HepG2 (cell line): Measurements from ENCODE around the gene MYL3. TPM values are rescaled to one million over a fixed set of nuclear protein-coding genes. Genes with fewer than 3 reads are reported as not detected.

ENCODE experiments used
- ATAC-seq: fragments of 200-7000 bp; cut with Tn5 transposase; 3 replicates; pipeline ENCODE4 v1.9.1; 2020; ENCODE audit warnings: mild to moderate bottlenecking, moderate library complexity
- BruUV-seq: library from RNA; stranded (reverse); fragments of 400-500 nt; replicated peaks from 2 replicates; lab custom pipeline; 2021; lab: Mats Ljungman, UMichigan
- CTCF ChIA-PET: fragments of 300-600 bp; formaldehyde crosslinking; extraction: SDS; loops from one replicate; lab custom pipeline; 2021; ENCODE audit warnings: low total read pairs, inconsistent platforms, low intra/inter-chr PET ratio; lab: Yijun Ruan, JAX
- POLR2A ChIA-PET: fragments of 350-600 bp; sonication (Branson Sonifier 250); formaldehyde crosslinking; loops from one replicate; lab custom pipeline; 2020; ENCODE audit warnings: antibody characterized with exemption, inconsistent platforms; lab: Yijun Ruan, JAX
- DNase-seq: peaks from one replicate; pipeline ENCODE4 v3.0.0-alpha.2; 2015; ENCODE audit warnings: low spot score
- FAIRE-seq: peaks from 3 replicates; lab custom pipeline; 2011; peaks lifted over from hg19 to GRCh38; lab: Jason Lieb, UNC
- H2AFZ ChIP-seq: one replicate; pipeline ENCODE4 v1.6.1; 2011; ENCODE audit warnings: low read length, inconsistent platforms
- H3K27ac ChIP-seq: fragments of 300-600 bp; 3 replicates; pipeline ENCODE4 v1.8.0; 2011; ENCODE audit warnings: mixed run types, mild to moderate bottlenecking, mixed read lengths, low read length, inconsistent platforms; ENCODE audit not compliant: insufficient read depth; ENCODE audit errors: extremely low read length
- H3K27me3 ChIP-seq, 2 experiments: fragments of 200-600 bp in 1 of 2; 2 replicates in 1 of 2; 3 replicates in 1 of 2; pipeline versions ENCODE4 v1.6.0 to v1.8.0; 2011; ENCODE audit warnings: low read length in 2 of 2, mild to moderate bottlenecking in 2 of 2, moderate library complexity in 2 of 2, inconsistent platforms in 1 of 2; ENCODE audit not compliant: insufficient read depth in 2 of 2, control insufficient read depth in 1 of 2
- H3K36me3 ChIP-seq, 2 experiments: fragments of 200-600 bp in 1 of 2; replicated peaks in 1 of 2; 2 replicates in 1 of 2; 3 replicates in 1 of 2; pipeline versions ENCODE4 v1.5.1 to v1.8.0; 2011; ENCODE audit warnings: low read length in 2 of 2, inconsistent platforms in 1 of 2; ENCODE audit not compliant: insufficient read depth in 2 of 2, control insufficient read depth in 1 of 2
- H3K4me1 ChIP-seq: 2 replicates; pipeline ENCODE4 v1.5.1; 2012; ENCODE audit warnings: low read length, inconsistent platforms; ENCODE audit not compliant: insufficient read depth
- H3K4me2 ChIP-seq: 2 replicates; pipeline ENCODE4 v1.6.0; 2011; ENCODE audit warnings: low read depth, low read length, inconsistent platforms
- H3K4me3 ChIP-seq, 3 experiments: fragments of 200-600 bp in 1 of 3; sonication (generic), shearing (Covaris generic) in 1 of 3; replicated peaks in 1 of 3; 2 replicates each; pipeline ENCODE4 v1.5.1; 2011 to 2016; ENCODE audit warnings: low read length in 3 of 3, inconsistent platforms in 2 of 3, low read depth in 2 of 3, mild to moderate bottlenecking in 2 of 3, control low read depth in 1 of 3, mixed read lengths in 1 of 3; ENCODE audit not compliant: insufficient read depth in 1 of 3
- H3K79me2 ChIP-seq: one replicate; pipeline ENCODE4 v1.6.1; 2011; ENCODE audit warnings: low read length, inconsistent platforms; ENCODE audit not compliant: insufficient read depth
- H3K9ac ChIP-seq: 2 replicates; pipeline ENCODE4 v1.6.0; 2011; ENCODE audit warnings: mild to moderate bottlenecking, low read depth, low read length, inconsistent platforms; ENCODE audit not compliant: insufficient read depth
- H3K9me3 ChIP-seq: 2 replicates; pipeline ENCODE4 v1.5.1; 2012; ENCODE audit warnings: mild to moderate bottlenecking, low read length
- H4K20me1 ChIP-seq: 2 replicates; pipeline ENCODE4 v1.6.0; 2011; ENCODE audit warnings: inconsistent platforms, mild to moderate bottlenecking, low read length, moderate library complexity; ENCODE audit not compliant: insufficient read depth
- CAMTA2 ChIP-seq: sonication (generic); formaldehyde crosslinking; IDR thresholded peaks from 2 replicates; pipeline ENCODE4 v1.4.0; 2020; ENCODE audit warnings: mild to moderate bottlenecking, missing genetic modification reagents, borderline replicate concordance
- WGBS: methylation state at CpG from one replicate; pipeline ENCODE4 v1.1.6; 2017; ENCODE audit warnings: low lambda C conversion rate; 5-methylcytosine and 5-hydroxymethylcytosine counted together
- in situ Hi-C: cut with HindIII; loops from 2 replicates; pipeline ENCODE4 v1.10.0; 2017; ENCODE audit warnings: low pct_unique_long_range_greater_than_20kb; ENCODE audit not compliant: extremely low pct_ligation_motif_present
- intact Hi-C: fragments of 100-400 bp; cut with micrococcal nuclease; formaldehyde crosslinking; loops from one replicate; pipeline ENCODE4 v1.10.0; 2022; ENCODE audit not compliant: unreplicated experiment
- polyA plus RNA-seq, 8 experiments: library from polyadenylated mRNA; depleted of rRNA in 3 of 8; stranded (reverse) in 7 of 8; unstranded in 1 of 8; fragments of >200 nt; fragmentation: Illumina TruSeq in 4 of 8; extraction: Trizol in 4 of 8; gene quantifications; 2 replicates each; pipeline versions ENCODE4 v1.2.1 to v1.2.3, GENCODE V29; 2011 to 2016; ENCODE audit warnings: low read depth in 4 of 8, missing spikeins in 1 of 8, mixed read lengths in 1 of 8; ENCODE audit not compliant: insufficient read depth in 1 of 8
- total RNA-seq, 5 experiments: library from RNA; depleted of rRNA; stranded (reverse); fragments of >200 nt; fragmentation: Illumina TruSeq; extraction: Trizol; gene quantifications; 2 replicates each; pipeline ENCODE4 v1.2.3, GENCODE V29; 2016; ENCODE audit warnings: low read depth in 1 of 5
- TF ChIP-seq, protein P1 (sequence below): sonication (generic); formaldehyde crosslinking; IDR thresholded peaks from 2 replicates; pipeline ENCODE4 v1.5.1; 2020; ENCODE audit warnings: mild to moderate bottlenecking, missing genetic modification reagents, moderate library complexity

MYL3 gene
- total and polyA plus RNA-seq, 2 of the 13 experiments (the other 11 are each of a cell fraction or from before 2014, with no cell fraction given) = not detected

- ChIA-PET POLR2A (no interaction called here), CTCF (no interaction called here)
- ATAC-seq = no peak
- Histone ChIP-seq H2AFZ (no peak overlapping the region), H3K9ac (no peak overlapping the region), H3K27me3 (peaks cover 6 to 39% of the 10 kb centered on the region in 2 experiments; a peak in 3 of 5 replicates), H4K20me1 (no peaks in the 10 kb centered on the region), H3K4me2 (no peak overlapping the region), H3K79me2 (no peaks in the 10 kb centered on the region), H3K4me1 (peaks cover 5% of the 10 kb centered on the region), H3K4me3 (no peak overlapping the region), H3K36me3 (no peaks in the 10 kb centered on the region), H3K27ac (no peak overlapping the region), H3K9me3 (no peaks in the 10 kb centered on the region)
- intact Hi-C loops = no loop called here
- in situ Hi-C loops = loop anchor here (5.0 kb wide), 2 partner anchors 37 to 192 kb away; no protein-coding TSS in a partner anchor
- BruUV-seq = no TSS peak
- no peak for DNase-seq
- TF ChIP-seq, protein P1, sequence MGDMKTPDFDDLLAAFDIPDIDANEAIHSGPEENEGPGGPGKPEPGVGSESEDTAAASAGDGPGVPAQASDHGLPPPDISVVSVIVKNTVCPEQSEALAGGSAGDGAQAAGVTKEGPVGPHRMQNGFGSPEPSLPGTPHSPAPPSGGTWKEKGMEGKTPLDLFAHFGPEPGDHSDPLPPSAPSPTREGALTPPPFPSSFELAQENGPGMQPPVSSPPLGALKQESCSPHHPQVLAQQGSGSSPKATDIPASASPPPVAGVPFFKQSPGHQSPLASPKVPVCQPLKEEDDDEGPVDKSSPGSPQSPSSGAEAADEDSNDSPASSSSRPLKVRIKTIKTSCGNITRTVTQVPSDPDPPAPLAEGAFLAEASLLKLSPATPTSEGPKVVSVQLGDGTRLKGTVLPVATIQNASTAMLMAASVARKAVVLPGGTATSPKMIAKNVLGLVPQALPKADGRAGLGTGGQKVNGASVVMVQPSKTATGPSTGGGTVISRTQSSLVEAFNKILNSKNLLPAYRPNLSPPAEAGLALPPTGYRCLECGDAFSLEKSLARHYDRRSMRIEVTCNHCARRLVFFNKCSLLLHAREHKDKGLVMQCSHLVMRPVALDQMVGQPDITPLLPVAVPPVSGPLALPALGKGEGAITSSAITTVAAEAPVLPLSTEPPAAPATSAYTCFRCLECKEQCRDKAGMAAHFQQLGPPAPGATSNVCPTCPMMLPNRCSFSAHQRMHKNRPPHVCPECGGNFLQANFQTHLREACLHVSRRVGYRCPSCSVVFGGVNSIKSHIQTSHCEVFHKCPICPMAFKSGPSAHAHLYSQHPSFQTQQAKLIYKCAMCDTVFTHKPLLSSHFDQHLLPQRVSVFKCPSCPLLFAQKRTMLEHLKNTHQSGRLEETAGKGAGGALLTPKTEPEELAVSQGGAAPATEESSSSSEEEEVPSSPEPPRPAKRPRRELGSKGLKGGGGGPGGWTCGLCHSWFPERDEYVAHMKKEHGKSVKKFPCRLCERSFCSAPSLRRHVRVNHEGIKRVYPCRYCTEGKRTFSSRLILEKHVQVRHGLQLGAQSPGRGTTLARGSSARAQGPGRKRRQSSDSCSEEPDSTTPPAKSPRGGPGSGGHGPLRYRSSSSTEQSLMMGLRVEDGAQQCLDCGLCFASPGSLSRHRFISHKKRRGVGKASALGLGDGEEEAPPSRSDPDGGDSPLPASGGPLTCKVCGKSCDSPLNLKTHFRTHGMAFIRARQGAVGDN (CRISPR knock-in tag) = 0 out of 2 replicates have a peak, but pooled peaks have one; percentile 14
- no peak for TF ChIP-seq CAMTA2
- no peak for FAIRE-seq
- 23% methylated on average over 14 of the region's 18 CpGs for WGBS
These were observed 41.3 kb upstream of the MYL3 start for GRCh38 chr3:46904303-46905212.
